Measurements from ENCODE around the gene PLXNC1. TPM values are rescaled to one million over a fixed set of nuclear protein-coding genes. Genes with fewer than 3 reads are reported as not detected.

Gene PLXNC1
- total RNA-seq, 1 donor from 2014 or later: 1.7 TPM

DNA sequence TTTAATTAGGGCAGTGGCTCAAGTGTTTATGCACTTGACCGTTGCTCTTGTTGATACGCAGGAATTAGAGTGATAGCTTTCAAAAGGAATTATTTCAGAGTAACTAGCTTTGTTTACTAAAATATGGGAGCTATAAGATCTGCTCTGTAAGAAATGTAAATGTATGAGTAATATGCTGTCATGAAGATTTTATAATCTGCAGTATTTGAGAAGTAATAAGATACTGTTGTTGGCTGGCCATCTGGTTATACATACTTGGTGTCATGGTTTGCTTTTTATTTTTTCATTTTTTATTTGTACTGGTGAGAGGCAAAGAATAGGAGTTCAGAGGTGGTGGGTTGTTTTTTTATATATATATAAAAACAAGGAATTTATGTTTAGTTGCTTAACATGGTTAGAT lies 58.5 kb downstream of the PLXNC1 start:
- no peak for ATAC-seq

- no peak for ATAC-seq
These were observed 59.1 kb downstream of the PLXNC1 start for GRCh38 chr12:94207467-94207848.

DNA sequence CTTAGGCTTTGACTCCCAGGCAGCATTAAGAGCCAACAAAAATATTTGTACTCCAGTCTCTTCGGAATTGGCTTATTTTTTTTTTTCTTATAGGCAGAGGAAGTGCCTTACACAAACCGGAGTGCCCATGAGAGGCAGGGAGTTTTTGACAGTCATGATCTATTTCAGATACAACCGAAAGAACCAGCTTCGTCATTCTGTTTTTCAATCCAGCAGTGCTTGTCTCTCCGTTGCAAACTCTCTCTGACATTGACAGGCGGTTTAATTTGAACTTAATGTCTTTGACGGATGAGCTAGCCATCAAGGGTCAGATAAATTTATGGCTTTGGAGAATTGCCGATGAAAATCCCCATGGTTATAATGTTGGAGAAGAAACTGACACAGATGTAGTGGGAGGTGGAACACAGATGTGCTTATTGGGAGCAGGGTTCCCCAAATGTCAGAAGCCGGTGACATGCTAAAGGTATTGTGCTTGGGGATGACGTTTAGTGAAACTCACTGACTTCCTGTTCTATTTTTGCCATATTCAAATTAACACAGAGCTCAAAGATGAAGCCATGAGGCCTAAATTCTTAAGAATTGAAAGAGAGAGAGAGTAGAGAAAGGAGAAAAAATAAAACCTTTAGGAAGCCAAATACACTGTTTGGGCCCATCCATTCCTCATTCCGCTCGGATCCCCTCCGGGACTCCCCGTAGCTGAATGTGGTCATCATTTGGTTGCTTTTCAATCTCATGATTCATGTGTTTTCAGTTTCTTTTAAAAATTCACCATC lies 59.7 kb downstream of the PLXNC1 start:
- peak; percentile 47 for ATAC-seq

DNA sequence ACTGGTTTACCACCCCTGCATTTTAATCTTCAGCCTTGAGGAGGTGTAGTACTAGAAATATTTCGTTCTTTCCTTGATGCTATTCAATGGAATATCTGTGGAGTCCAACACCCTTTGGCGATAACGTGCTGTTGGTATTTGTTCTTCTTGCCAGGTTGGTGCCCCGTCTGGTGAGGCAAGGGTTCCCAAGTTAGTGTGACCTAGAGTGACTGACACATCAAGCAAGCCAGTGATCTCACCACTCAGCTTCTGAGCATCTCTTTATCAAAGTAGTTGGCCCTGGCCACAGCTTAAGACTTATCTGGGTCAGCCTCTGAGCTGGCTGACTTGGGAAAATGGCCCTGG lies 60.2 kb downstream of the PLXNC1 start:
- no peak for ATAC-seq

- ATAC-seq: no peak
These were observed 60.9 kb downstream of the PLXNC1 start for GRCh38 chr12:94209240-94209639.

GRCh38 chr12:94211021-94211420 lies 62.6 kb downstream of the PLXNC1 start:
- no peak for ATAC-seq

DNA sequence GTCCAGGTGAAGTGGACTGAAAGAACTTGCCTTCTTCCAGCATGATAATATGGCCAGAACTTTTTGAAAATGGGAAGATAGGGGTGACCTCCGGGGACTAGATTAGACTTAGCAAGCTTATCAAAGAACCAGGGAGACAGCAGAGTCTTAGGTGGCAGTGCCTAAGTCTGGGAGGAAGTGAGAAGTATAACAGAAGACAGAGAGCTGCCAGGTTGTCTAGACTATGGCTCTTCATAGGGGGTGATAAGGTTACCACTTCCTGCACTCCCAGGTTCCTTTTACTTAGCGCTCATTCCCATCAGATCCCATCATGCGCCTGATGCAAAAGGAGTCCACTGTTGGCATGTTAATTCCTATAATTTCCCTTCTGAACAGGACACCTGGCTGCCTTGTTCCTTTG lies 69.9 kb downstream of the PLXNC1 start:
- ATAC-seq: no peak

DNA sequence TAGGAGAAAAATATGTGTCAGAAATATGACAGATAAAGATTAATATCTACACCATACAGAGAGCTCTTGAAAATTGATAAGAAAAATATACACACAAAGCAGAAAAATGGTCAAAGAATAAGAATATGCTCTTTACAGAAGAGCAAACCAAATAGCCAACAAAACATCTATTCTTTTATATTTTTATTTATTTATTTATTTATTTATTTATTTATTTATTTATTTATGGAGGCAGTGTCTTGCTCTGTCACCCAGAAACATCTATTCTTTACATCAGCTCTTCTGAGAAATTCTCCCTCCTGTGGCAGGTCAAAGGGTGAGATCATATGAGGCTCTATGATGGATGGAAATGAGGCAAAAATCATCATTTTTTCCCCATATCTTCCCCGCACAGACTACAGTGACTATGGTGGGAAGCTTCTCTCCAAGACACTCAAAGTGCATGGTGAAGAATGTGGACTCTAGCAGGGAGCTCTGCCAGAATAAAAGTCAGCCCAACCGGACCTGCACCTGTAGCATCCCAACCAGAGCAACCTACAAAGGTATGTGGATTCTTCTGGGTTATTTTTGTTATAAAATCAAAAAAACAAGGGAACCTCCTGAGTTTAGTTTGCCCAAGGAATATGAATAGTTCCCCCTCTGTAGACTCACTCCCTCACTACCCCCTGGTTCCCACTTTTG lies 71.4 kb downstream of the PLXNC1 start:
- no peak for ATAC-seq

GRCh38 chr12:94220804-94221203 lies 72.4 kb downstream of the PLXNC1 start:
- no peak for ATAC-seq

DNA sequence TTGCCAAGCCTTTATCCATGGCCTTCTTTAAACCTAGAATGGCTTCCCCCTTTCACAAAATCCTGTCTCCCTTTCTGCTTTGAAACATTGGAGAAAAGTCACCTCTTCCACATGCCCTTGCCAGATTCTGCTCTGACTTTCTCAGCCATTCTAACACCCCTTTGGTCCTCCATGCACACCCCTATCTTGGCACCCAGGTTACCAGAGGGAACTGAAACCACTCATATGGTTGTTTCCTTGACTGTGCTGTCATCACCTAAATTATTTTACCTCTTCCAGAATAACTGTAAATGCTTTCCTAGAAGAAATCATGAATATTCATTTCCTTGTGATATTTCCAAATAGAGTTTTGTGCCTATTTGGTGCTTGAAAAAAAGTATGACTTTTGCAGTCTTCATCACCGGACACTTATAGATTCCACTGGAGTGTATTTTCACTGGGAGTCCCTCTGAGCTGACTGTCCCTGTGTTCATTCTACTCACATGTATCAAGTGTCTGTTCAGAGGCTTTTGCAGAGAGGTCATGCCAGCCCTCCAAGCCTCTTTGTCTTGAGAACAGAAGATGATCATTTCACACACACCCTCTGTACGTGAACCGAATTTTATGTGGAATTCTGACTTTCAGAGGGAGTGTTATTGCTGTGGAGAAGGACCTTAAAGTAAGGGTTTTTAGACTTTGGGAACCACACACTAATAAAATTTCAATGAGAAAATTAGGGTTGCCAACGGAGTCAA lies 74.1 kb downstream of the PLXNC1 start:
- ATAC-seq: no peak

DNA sequence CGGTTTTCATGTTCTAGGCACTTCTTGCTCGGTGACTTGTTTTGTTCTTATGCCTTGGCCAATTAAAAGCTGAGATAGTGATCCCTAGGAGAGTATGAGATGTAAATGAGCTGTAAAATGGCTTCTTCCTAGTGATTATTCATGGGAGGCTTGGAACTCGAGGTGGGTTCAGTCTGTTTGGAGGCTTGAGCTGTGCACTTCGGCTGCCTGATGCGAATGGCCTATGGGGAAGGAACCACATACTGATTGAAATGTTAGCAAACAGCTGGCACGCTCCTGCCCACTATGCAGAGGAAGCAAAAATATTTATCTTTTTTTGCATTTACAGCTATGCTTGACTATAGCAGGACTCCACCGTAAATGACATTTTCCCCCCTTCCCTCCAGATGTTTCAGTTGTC lies 75.5 kb downstream of the PLXNC1 start:
- ATAC-seq: no peak

GRCh38 chr12:94225506-94225905 lies 77.1 kb downstream of the PLXNC1 start:
- no peak for ATAC-seq

DNA sequence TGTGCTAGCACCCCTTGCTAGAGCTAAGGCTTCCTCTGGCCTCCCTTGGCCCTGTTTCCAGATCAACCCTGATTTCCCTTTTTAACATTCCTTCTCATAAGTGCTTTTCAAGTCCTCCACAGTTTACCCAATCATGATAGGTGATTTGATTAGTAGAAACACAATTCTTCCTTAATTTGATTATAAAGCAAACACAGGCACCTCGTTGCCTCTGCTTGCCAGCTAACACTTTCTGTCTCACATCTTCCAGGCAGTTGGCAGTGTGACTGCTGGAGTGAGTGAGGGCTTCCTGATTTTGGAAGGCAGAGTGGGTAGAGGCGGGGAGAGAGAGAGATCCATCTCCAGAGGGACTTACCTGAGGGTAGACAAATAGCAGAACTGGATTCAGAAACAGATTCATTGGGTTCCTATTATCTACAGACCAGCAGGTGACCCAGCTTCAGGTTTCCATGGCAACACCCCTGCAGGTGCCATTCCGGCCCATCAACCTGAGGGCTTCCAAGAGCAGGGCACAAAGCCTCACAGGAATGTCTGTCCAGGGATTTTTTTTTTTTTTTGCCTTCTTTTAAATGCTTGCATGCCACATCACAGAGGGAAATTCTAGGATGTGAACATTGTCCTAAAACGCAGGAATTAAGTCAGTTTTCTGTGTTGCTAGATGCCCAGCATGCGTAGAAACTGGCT lies 77.7 kb downstream of the PLXNC1 start:
- ATAC-seq: no peak

DNA sequence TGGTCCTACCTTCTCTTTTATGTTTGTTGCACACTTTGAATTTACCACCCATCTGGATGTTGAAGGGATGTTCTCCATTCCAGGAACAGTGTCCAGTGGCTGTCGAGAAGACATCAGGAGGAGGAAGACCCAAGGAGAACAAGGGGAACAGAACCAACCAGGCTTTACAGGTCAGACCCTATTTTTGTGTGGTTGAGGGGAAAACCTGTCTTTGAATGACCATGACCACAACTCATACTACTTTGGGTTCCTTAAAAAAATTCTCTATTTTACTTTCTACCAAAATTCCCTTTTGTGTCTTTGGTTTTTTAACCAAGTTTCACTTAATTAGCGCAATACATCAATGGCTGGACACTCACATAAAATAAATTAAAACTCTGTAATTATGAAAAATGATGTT lies 78.7 kb downstream of the PLXNC1 start:
- no peak for ATAC-seq

- no peak for ATAC-seq
These were observed 80.1 kb downstream of the PLXNC1 start for GRCh38 chr12:94228488-94228907.

- no peak for ATAC-seq
These were observed 81.5 kb downstream of the PLXNC1 start for GRCh38 chr12:94229902-94230301.

DNA sequence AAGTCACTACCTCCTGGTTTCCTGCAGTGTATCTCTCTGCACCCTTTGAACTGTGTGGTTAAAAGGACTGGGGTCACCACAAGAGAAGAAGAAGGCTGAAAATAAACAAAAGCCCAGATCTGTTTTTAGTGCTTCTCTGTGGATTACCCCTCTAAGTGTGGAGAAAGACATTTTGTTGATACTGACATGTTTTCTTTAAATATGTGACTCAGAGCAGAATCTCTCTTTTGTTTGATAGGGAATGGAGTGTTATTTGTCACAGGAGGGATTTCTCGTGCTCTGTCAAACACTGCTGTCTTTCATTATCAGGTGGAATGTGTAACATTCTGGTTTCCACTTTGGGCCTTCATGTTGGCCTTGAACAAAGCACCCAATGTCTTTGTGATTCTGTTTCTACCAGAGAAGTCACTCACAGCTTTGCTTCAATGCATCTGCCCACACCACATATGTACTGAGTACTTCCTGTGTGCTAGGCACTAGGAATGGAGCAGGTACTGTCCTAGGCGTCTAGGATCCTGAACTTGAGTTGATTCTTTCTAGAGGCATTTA lies 82.1 kb downstream of the PLXNC1 start:
- ATAC-seq: no peak

GRCh38 chr12:94231709-94232108 lies 83.3 kb downstream of the PLXNC1 start:
- no peak for ATAC-seq

GRCh38 chr12:94235848-94236247 lies 87.5 kb downstream of the PLXNC1 start:
- ATAC-seq: no peak

- ATAC-seq: no peak
These were observed 91.1 kb downstream of the PLXNC1 start for GRCh38 chr12:94239332-94239993.

DNA sequence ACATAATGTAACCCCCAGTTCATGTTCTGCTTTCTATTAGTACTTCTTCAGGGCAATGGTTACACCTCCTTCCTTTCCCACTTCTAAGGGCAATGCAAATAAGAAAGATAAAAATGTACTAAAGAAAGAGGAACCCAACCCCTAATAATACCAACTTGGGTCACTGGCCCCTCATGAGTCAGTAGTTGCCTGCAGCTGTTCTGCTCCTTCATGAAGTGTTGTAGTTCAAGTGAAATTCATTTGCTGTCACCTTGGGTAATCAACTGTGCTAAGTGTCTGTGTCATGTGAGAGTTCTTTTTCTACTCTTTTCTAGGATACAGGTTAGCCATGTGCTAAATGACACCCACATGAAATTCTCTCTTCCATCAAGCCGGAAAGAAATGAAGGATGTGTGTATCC lies 91.8 kb downstream of the PLXNC1 start:
- peak; percentile 69 for ATAC-seq

GRCh38 chr12:94242901-94243300 lies 94.5 kb downstream of the PLXNC1 start:
- ATAC-seq: no peak

Measured in esophagus mucosa (tissue), 1 donor.